Measurements from ENCODE around the gene MAP1S.

- TF ChIP-seq MAX (IDR thresholded peaks at IDR 0.05), result no peak
- TF ChIP-seq RERE (CRISPR knock-in tag; IDR thresholded peaks at IDR 0.05; ENCODE audit: low read depth), result no peak
- no peak for TF ChIP-seq TIGD3 (CRISPR knock-in tag; IDR thresholded peaks at IDR 0.05; ENCODE audit: borderline replicate concordance)
- no peak for TF ChIP-seq NFE2 (CRISPR knock-in tag; IDR thresholded peaks at IDR 0.05)
- no peak for TF ChIP-seq ZNF639 (CRISPR knock-in tag; conservative IDR thresholded peaks at IDR 0.05)
- no peak for TF ChIP-seq BRCA1 (CRISPR knock-in tag; IDR thresholded peaks at IDR 0.05)
- no peak for TF ChIP-seq CTCF (CRISPR knock-in tag; IDR thresholded peaks at IDR 0.05)
- TF ChIP-seq HNRNPUL1 (IDR thresholded peaks at IDR 0.05; ENCODE audit: low read depth, low read length), result no peak
- no peak for TF ChIP-seq PREB (CRISPR knock-in tag; IDR thresholded peaks at IDR 0.05)
Observed at GRCh38 chr19:17695198-17695597, 24.1 kb upstream of the MAP1S start.
